ENCODE results near the gene CLDN1. TPM values are rescaled to one million over a fixed set of nuclear protein-coding genes. Genes with fewer than 3 reads are reported as not detected.

Gene CLDN1
- total and polyA plus RNA-seq, 2 of the 13 experiments (the other 11 are each of a cell fraction or from before 2014, with no cell fraction given) = 42.7 to 51.6 TPM

DNA sequence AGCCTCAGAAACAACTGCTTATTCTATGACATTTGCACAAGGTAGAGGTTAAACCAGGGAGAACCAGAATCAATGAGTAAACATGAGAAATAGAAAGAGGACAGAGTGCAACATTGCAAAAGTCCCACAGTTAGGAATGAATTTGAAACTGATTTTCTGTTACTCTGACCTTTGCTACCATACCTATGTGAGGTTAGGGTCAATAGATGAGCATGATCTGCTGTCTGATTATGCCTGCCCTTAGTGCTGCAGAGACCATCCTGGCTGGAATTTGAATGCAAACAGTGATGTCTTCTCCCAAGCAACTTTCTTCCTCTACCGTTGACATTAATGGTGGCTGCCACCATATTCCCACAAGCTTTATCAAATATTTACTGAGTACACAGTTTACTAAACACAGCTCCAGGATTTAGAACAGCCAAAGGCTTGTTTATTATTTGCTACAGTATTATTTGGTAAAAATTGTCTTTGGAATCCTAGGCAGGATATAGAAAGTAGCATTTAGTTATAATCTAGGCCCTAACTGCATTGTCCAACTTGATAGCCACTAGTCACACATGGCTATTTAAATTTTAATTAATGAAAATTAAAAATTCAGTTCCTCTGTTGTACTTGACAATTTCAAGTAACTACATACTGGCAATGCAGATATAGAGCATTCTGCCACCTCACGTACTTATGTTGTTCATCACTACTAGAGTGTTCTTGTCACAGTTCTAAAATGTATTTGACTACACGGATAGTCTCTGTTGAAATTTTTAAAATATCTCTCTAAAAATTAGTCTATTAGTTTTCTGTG, 8.9 kb upstream of the CLDN1 start (continued):
- TF ChIP-seq, protein P1, sequence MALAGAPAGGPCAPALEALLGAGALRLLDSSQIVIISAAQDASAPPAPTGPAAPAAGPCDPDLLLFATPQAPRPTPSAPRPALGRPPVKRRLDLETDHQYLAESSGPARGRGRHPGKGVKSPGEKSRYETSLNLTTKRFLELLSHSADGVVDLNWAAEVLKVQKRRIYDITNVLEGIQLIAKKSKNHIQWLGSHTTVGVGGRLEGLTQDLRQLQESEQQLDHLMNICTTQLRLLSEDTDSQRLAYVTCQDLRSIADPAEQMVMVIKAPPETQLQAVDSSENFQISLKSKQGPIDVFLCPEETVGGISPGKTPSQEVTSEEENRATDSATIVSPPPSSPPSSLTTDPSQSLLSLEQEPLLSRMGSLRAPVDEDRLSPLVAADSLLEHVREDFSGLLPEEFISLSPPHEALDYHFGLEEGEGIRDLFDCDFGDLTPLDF (CRISPR knock-in tag; IDR thresholded peaks at IDR 0.05) = no peak
- TF ChIP-seq, protein P2, sequence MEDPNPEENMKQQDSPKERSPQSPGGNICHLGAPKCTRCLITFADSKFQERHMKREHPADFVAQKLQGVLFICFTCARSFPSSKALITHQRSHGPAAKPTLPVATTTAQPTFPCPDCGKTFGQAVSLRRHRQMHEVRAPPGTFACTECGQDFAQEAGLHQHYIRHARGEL (CRISPR knock-in tag; IDR thresholded peaks at IDR 0.05) = no peak
- 0 out of 2 replicates have a peak, but pooled peaks have one; percentile 32 for TF ChIP-seq ZNF343 (CRISPR knock-in tag; IDR thresholded peaks at IDR 0.05)
- no peak for TF ChIP-seq ZNF335 (CRISPR knock-in tag; IDR thresholded peaks at IDR 0.05)
- TF ChIP-seq NR2F2 (IDR thresholded peaks at IDR 0.05; ENCODE audit: borderline replicate concordance, low read depth) = peak; percentile 95
- TF ChIP-seq ZNF839 (CRISPR knock-in tag; IDR thresholded peaks at IDR 0.05; ENCODE audit: borderline replicate concordance) = no peak
- no peak for TF ChIP-seq HNRNPH1 (optimal IDR thresholded peaks at IDR 0.05; ENCODE audit: low read depth, low read length)
- peak; percentile 91 for TF ChIP-seq ZFP1 (CRISPR knock-in tag; IDR thresholded peaks at IDR 0.05)
- peak; percentile 97 for TF ChIP-seq ESRRA (CRISPR knock-in tag; IDR thresholded peaks at IDR 0.05; ENCODE audit: low read depth)
- TF ChIP-seq ZKSCAN8 (CRISPR knock-in tag; IDR thresholded peaks at IDR 0.05; ENCODE audit: borderline replicate concordance) = peak; percentile 84; the same call in 1 of the 2 replicates
- TF ChIP-seq ZNF616 (CRISPR knock-in tag; IDR thresholded peaks at IDR 0.05; ENCODE audit: low read depth) = 0 out of 2 replicates have a peak, but pooled peaks have one; percentile 23
- no peak for TF ChIP-seq ZIK1 (CRISPR knock-in tag; IDR thresholded peaks at IDR 0.05; ENCODE audit: borderline replicate concordance, low read depth)
- TF ChIP-seq MIER2 (CRISPR knock-in tag; IDR thresholded peaks at IDR 0.05) = peak; percentile 73; the same call in 1 of the 2 replicates
- TF ChIP-seq KLF11 (CRISPR knock-in tag; IDR thresholded peaks at IDR 0.05) = no peak
- TF ChIP-seq, protein P3, sequence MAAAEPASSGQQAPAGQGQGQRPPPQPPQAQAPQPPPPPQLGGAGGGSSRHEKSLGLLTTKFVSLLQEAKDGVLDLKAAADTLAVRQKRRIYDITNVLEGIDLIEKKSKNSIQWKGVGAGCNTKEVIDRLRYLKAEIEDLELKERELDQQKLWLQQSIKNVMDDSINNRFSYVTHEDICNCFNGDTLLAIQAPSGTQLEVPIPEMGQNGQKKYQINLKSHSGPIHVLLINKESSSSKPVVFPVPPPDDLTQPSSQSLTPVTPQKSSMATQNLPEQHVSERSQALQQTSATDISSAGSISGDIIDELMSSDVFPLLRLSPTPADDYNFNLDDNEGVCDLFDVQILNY (CRISPR knock-in tag; conservative IDR thresholded peaks at IDR 0.05) = no peak
- TF ChIP-seq CCDC6 (CRISPR knock-in tag; IDR thresholded peaks at IDR 0.05) = peak; percentile 54
- TF ChIP-seq, protein P4, sequence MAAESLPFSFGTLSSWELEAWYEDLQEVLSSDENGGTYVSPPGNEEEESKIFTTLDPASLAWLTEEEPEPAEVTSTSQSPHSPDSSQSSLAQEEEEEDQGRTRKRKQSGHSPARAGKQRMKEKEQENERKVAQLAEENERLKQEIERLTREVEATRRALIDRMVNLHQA (CRISPR knock-in tag; IDR thresholded peaks at IDR 0.05) = peak; percentile 41; the same call in 1 of the 2 replicates
- TF ChIP-seq ZNF260 (CRISPR knock-in tag; IDR thresholded peaks at IDR 0.05; ENCODE audit: borderline replicate concordance, low read depth) = no peak
- TF ChIP-seq ZNF607 (CRISPR knock-in tag; IDR thresholded peaks at IDR 0.05; ENCODE audit: borderline replicate concordance) = no peak
- TF ChIP-seq IKZF4 (CRISPR knock-in tag; IDR thresholded peaks at IDR 0.05; ENCODE audit: borderline replicate concordance, low read depth, not compliant biosample characterization) = no peak
- no peak for TF ChIP-seq DNMT1 (CRISPR knock-in tag; IDR thresholded peaks at IDR 0.05)
- TF ChIP-seq TOE1 (CRISPR knock-in tag; IDR thresholded peaks at IDR 0.05) = peak; percentile 88
- no peak for TF ChIP-seq POLR2AphosphoS5 (IDR thresholded peaks at IDR 0.05; ENCODE audit: low read depth, low read length)
- TF ChIP-seq FOXA3 (CRISPR knock-in tag; IDR thresholded peaks at IDR 0.05) = peak; percentile 98
- TF ChIP-seq PLRG1 (conservative IDR thresholded peaks at IDR 0.05) = no peak
- TF ChIP-seq, protein P5, sequence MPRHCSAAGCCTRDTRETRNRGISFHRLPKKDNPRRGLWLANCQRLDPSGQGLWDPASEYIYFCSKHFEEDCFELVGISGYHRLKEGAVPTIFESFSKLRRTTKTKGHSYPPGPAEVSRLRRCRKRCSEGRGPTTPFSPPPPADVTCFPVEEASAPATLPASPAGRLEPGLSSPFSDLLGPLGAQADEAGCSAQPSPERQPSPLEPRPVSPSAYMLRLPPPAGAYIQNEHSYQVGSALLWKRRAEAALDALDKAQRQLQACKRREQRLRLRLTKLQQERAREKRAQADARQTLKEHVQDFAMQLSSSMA (CRISPR knock-in tag; IDR thresholded peaks at IDR 0.05) = no peak
- 0 out of 2 replicates have a peak, but pooled peaks have one; percentile 32 for TF ChIP-seq ZSCAN31 (CRISPR knock-in tag; IDR thresholded peaks at IDR 0.05; ENCODE audit: low read depth)
- no peak for TF ChIP-seq ZNF326 (CRISPR knock-in tag; IDR thresholded peaks at IDR 0.05; ENCODE audit: borderline replicate concordance)
